PC-9 (cell line): ENCODE measurements around the gene ORC4. TPM values are rescaled to one million over a fixed set of nuclear protein-coding genes. Genes with fewer than 3 reads are reported as not detected.

Experiments used
- BruUV-seq: library from RNA; stranded (reverse); fragments of 400-500 nt; replicated peaks from 2 replicates; lab custom pipeline; 2021; lab: Mats Ljungman, UMichigan
- CTCF ChIA-PET: fragments of 300-600 bp; sonication (Branson Sonifier 250); formaldehyde crosslinking; loops from one replicate; lab custom pipeline; 2022; ENCODE audit warnings: antibody characterized with exemption; lab: Charles Lee
- POLR2A ChIA-PET: fragments of 300-600 bp; sonication (Branson Sonifier 250); formaldehyde crosslinking; loops from one replicate; lab custom pipeline; 2022; ENCODE audit warnings: antibody characterized with exemption; ENCODE audit not compliant: unreplicated experiment; lab: Charles Lee
- DNase-seq, 2 experiments: peaks; one replicate each; pipeline versions ENCODE4 v3.0.0 to v3.0.0-alpha.2; 2015 to 2022; ENCODE audit warnings: mixed read lengths in 1 of 2
- H2AFZ ChIP-seq: fragments of 200-600 bp; sonication (generic); 2 replicates; pipeline ENCODE4 v1.8.1; 2017; ENCODE audit warnings: antibody characterized with exemption
- H3F3A ChIP-seq: fragments of 200-600 bp; sonication (generic); 2 replicates; pipeline ENCODE4 v1.8.1; 2017; ENCODE audit warnings: antibody characterized with exemption, mild to moderate bottlenecking, low read depth; ENCODE audit not compliant: insufficient read depth
- H3K27ac ChIP-seq: fragments of 200-600 bp; sonication (generic); 2 replicates; pipeline ENCODE4 v1.6.1; 2016; ENCODE audit warnings: mixed run types
- H3K27me3 ChIP-seq: fragments of 200-600 bp; sonication (generic); 2 replicates; pipeline ENCODE4 v1.6.1; 2016; ENCODE audit warnings: low read depth, mixed run types; ENCODE audit not compliant: insufficient read depth
- H3K36me3 ChIP-seq: fragments of 200-600 bp; sonication (generic); 2 replicates; pipeline ENCODE4 v1.6.1; 2016; ENCODE audit warnings: low read depth, mixed run types
- H3K4me1 ChIP-seq: fragments of 200-600 bp; sonication (generic); replicated peaks from 2 replicates; pipeline ENCODE4 v1.6.1; 2016; ENCODE audit warnings: mixed run types; ENCODE audit not compliant: insufficient read depth
- H3K4me2 ChIP-seq: fragments of 200-600 bp; sonication (generic); 2 replicates; pipeline ENCODE4 v1.6.1; 2017; ENCODE audit warnings: mixed run types
- H3K4me3 ChIP-seq: fragments of 200-600 bp; sonication (generic); 2 replicates; pipeline ENCODE4 v1.6.1; 2016; ENCODE audit warnings: mixed run types
- H3K79me2 ChIP-seq: fragments of 200-600 bp; sonication (generic); 2 replicates; pipeline ENCODE4 v1.6.1; 2017; ENCODE audit warnings: low read depth, mixed run types
- H3K9me2 ChIP-seq: fragments of 200-600 bp; sonication (generic); 2 replicates; pipeline ENCODE4 v1.8.1; 2017; ENCODE audit warnings: mild to moderate bottlenecking; ENCODE audit not compliant: insufficient read depth
- H3K9me3 ChIP-seq: fragments of 200-600 bp; sonication (generic); 2 replicates; pipeline ENCODE4 v1.8.1; 2016; ENCODE audit warnings: low read depth; ENCODE audit not compliant: insufficient read depth
- H4K20me1 ChIP-seq: fragments of 200-600 bp; sonication (generic); 2 replicates; pipeline ENCODE4 v1.8.1; 2017; ENCODE audit not compliant: insufficient read depth
- EZH2 ChIP-seq: fragments of 200-600 bp; sonication (generic); IDR thresholded peaks from 2 replicates; pipeline ENCODE4 v1.8.0; 2017; ENCODE audit warnings: antibody characterized with exemption, low read depth
- intact Hi-C: fragments of 100-400 bp; cut with micrococcal nuclease; formaldehyde crosslinking; loops from one replicate; pipeline ENCODE4 v1.10.0; 2022; ENCODE audit not compliant: unreplicated experiment
- total RNA-seq: library from RNA; stranded (reverse); gene quantifications from 2 replicates; pipeline ENCODE4 v1.2.3, GENCODE V29; 2021
- TF ChIP-seq, protein P1 (sequence below): fragments of 200-600 bp; sonication (generic); conservative IDR thresholded peaks from 2 replicates; pipeline ENCODE4 v1.6.1; 2017; ENCODE audit warnings: mixed run types, antibody characterized with exemption, mild to moderate bottlenecking, moderate library complexity

The ORC4 gene
- total RNA-seq, 1 experiment from 2014 or later = 44.2 TPM

DNA sequence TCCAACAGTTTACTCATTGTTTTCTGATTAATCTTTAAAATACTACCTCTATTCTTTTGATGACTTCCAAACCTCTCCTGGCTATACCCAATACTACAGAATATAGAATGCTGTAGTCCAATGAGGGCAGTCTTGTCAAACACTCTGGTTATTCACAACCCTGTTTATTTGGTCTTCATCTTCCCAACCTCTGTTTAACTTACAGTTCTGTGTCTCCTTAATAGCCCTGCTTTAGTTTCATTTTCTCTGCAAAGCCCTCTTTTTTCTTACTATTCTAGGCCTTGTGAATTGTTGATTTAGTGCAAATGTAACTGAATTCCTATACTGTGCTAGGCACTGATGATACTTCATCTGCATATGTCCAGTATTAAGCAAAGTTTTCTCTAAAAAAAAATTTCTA is 135.7 kb downstream of the ORC4 start:
- Histone ChIP-seq H3K4me2 (no peak overlapping the region), H3K4me1 (no peaks in the 10 kb centered on the region), H3F3A (no peaks in the 10 kb centered on the region), H3K9me2 (no peaks in the 10 kb centered on the region), H3K4me3 (no peak overlapping the region), H4K20me1 (peaks cover 3% of the 10 kb centered on the region; the same call in 1 of the 2 replicates), H3K9me3 (no peaks in the 10 kb centered on the region), H3K27ac (no peak overlapping the region), H3K27me3 (no peaks in the 10 kb centered on the region), H3K36me3 (no peaks in the 10 kb centered on the region), H3K79me2 (peaks cover 11% of the 10 kb centered on the region; the same call in 1 of the 2 replicates), H2AFZ (no peak overlapping the region)
- intact Hi-C loops = no loop called here
- no peak for TF ChIP-seq EZH2
- TF ChIP-seq, protein P1, sequence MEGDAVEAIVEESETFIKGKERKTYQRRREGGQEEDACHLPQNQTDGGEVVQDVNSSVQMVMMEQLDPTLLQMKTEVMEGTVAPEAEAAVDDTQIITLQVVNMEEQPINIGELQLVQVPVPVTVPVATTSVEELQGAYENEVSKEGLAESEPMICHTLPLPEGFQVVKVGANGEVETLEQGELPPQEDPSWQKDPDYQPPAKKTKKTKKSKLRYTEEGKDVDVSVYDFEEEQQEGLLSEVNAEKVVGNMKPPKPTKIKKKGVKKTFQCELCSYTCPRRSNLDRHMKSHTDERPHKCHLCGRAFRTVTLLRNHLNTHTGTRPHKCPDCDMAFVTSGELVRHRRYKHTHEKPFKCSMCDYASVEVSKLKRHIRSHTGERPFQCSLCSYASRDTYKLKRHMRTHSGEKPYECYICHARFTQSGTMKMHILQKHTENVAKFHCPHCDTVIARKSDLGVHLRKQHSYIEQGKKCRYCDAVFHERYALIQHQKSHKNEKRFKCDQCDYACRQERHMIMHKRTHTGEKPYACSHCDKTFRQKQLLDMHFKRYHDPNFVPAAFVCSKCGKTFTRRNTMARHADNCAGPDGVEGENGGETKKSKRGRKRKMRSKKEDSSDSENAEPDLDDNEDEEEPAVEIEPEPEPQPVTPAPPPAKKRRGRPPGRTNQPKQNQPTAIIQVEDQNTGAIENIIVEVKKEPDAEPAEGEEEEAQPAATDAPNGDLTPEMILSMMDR = no peak
- POLR2A ChIA-PET = interaction anchor here (0.7 kb wide), 1 partner anchor 38 kb away, joined by 4 read pairs; no protein-coding TSS in a partner anchor
- CTCF ChIA-PET = no interaction called here
- BruUV-seq = no TSS peak
- DNase-seq = no peak

DNA sequence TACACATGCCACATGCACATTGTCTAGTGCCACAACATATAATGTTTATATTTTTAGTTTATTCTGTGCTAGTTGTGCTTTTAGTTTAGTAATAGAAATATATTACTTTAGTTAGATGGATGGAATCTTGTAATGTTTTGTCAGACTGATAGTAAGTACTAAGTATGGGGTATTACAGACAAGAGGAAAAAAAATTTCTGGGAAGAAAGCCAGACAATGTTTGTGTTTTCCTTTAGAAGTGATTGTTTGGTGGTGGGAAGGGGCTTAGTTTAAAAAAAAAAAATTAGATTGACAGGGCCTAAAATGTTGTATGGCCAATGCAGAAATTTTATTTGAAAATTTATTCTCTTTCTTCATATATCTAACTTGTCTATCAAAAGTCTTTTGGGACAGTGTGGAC is 137.9 kb downstream of the ORC4 start:
- no peaks in the 10 kb centered on the region for H3K4me1 ChIP-seq
- H3K9me3 ChIP-seq = no peaks in the 10 kb centered on the region
- H3K27me3 ChIP-seq = no peaks in the 10 kb centered on the region
- H3F3A ChIP-seq = no peaks in the 10 kb centered on the region
- TF ChIP-seq EZH2 = no peak
- TF ChIP-seq, protein P1 = no peak
- H3K36me3 ChIP-seq = no peaks in the 10 kb centered on the region
- H4K20me1 ChIP-seq = peaks cover 3% of the 10 kb centered on the region; the same call in 1 of the 2 replicates
- ChIA-PET CTCF (no interaction called here), POLR2A (no interaction called here)
- no peak overlapping the region for H3K27ac ChIP-seq
- intact Hi-C loops = no loop called here
- no peak for DNase-seq
- peaks cover 18% of the 10 kb centered on the region for H3K79me2 ChIP-seq
- no TSS peak for BruUV-seq
- H3K9me2 ChIP-seq = no peaks in the 10 kb centered on the region
- H2AFZ ChIP-seq = no peak overlapping the region
- no peak overlapping the region for H3K4me3 ChIP-seq
- no peak overlapping the region for H3K4me2 ChIP-seq

Other genes with a start within 250 kb of the ORC4 start
- gene ACVR2A, start 175.7 kb downstream of the ORC4 start, total RNA-seq = 10.2 and 10.3 TPM in 2 replicates
- gene MBD5, start 354 bp upstream of the ORC4 start, total RNA-seq = 35.1 and 46.5 TPM in 2 replicates